Measurements from ENCODE around the gene AKAP6. TPM values are rescaled to one million over a fixed set of nuclear protein-coding genes. Genes with fewer than 3 reads are reported as not detected.
"Not testable (repeated sequence)": the region's sequence is repeated elsewhere in the genome, so short reads cannot be mapped to it uniquely, and the experiment has no call there.

AKAP6 gene
- total RNA-seq, 1 donor from 2014 or later = 0.29 TPM

DNA sequence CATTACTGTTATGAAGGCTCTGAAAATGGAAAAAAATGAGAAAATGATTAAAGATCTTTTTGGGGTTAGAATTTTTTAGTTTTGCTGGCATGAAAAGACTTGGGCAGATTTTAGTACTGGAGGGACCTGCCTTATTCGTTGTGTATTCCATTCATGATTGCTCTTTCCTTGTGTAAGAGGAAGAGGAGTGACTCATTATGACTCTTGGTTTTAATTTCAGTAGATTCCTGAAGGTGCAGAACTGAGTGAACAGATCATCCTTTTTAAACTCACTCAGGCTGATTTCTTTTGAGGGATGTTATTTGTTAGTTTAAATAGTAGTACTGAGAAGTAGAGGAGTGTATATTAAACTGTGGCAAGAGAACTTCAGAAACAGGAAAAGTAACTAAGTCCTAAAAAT is 41.6 kb downstream of the AKAP6 start:
- peak; percentile 18 for DNase-seq (ENCODE audit: extremely low read depth, low read depth, low spot score)

- DNase-seq (ENCODE audit: extremely low read depth, low read depth, low spot score) = no peak
Observed at GRCh38 chr14:32372154-32372553, 43.1 kb downstream of the AKAP6 start.

- not testable (repeated sequence) for DNase-seq (ENCODE audit: extremely low read depth, low read depth, low spot score)
Observed at GRCh38 chr14:32373174-32373573, 44.1 kb downstream of the AKAP6 start.

DNA sequence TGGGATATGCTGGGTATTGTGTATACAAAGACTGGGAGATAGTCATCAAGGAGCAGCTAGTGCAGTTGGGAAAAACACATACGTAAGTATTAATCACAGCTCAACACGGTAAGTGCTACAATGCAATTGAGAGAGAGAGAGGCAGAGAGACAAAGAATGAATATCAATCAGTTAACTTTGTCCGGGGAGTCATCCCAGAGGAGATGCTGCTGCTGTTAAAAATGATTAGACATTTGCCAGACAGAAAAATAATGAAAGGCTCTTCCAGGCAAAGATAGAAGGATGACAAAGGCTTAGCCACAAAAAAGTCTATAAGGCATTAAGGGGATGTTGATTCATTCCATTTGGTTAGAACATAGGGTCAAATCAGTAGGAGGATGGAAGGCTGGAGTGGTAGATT is 45.1 kb downstream of the AKAP6 start:
- DNase-seq (ENCODE audit: extremely low read depth, low read depth, low spot score) = no peak

GRCh38 chr14:32375663-32376062 is 46.6 kb downstream of the AKAP6 start:
- DNase-seq (ENCODE audit: extremely low read depth, low read depth, low spot score) = no peak

DNA sequence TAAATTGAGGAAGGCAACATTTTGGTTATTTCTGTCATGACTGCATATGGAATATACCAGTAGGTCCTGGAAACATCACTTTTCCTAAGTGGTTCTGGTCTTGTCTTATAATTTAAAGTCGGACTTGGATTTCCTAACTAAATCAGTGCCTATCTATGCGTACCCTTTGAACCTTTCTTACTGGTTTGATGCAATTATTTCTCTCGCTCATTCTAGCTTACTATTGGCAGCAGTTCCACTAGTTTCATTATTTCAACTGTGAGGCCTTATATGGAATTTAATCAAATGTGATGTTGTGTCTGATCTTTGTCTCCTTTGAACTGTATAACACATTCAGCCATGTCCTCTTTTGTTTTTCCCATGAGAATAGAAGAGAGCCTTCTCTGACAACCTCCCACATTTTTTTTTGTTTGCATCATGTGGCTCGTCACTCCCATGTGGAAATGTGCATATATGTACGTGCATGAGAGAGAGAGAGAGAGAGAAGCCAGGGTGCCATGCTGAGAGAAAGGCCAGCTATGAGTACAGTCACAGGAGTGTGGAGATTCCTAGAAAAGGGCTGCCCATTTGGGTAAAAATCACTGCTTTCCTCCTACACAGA is 48.0 kb downstream of the AKAP6 start:
- no peak for DNase-seq (ENCODE audit: extremely low read depth, low read depth, low spot score)

- no peak for DNase-seq (ENCODE audit: extremely low read depth, low read depth, low spot score)
Observed at GRCh38 chr14:32378284-32378683, 49.2 kb downstream of the AKAP6 start.

GRCh38 chr14:32379447-32379846 is 50.3 kb downstream of the AKAP6 start:
- DNase-seq (ENCODE audit: extremely low read depth, low read depth, low spot score) = no peak

- no peak for DNase-seq (ENCODE audit: extremely low read depth, low read depth, low spot score)
Observed at GRCh38 chr14:32381869-32382268, 52.8 kb downstream of the AKAP6 start.

- no peak for DNase-seq (ENCODE audit: extremely low read depth, low read depth, low spot score)
Observed at GRCh38 chr14:32382704-32383103, 53.6 kb downstream of the AKAP6 start.

DNA sequence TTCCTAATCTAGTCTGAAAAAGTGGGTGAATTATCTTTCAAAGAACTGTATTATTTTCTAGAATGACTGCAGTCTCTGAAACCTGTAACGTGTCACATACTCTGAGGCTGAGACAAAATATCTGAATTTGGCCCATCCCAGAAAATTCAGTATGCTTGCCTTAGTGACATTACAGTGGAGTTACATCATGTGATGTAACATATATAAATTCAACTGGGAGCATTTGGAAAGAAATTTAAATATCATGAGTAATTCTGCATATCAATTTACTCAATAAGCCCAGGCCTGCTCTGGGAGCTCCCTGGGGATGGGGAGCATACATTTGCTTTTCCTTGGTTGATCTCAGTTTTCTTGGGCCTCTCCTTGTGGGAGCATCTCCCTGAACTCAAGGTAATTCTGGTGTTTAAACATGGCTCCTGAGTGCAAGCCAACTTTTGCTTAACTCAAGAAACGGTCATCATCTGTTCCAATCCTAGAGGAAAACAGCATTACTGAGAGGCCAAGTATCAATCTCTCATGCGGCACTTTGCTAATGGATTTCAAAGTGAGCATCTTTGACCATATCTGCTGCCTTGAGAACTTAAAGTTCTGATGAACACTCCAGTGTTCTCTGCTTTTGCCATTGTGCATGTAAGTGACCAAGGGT is 54.4 kb downstream of the AKAP6 start:
- no peak for DNase-seq (ENCODE audit: extremely low read depth, low read depth, low spot score)

DNA sequence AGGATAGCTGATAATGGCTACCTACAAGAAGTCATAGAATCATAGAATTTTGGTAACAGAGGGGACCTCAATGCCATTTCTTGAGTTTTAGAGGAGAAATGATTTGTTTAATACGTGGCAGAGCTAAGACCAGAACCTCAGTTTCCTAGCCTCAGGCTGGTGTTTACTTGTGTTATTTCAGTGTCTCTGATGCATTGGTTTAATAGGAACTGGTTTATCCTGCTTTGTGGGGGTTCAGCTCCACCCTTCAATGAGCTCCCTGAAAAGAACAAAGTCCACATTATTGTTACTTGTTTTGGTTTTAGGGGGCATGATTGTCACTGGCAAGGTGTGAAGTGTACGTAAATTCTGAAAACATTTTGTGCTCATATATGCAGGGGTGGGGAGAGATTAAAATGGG is 55.4 kb downstream of the AKAP6 start:
- DNase-seq (ENCODE audit: extremely low read depth, low read depth, low spot score) = no peak

GRCh38 chr14:32387295-32387694 is 58.2 kb downstream of the AKAP6 start:
- DNase-seq (ENCODE audit: extremely low read depth, low read depth, low spot score) = not testable (repeated sequence)

DNA sequence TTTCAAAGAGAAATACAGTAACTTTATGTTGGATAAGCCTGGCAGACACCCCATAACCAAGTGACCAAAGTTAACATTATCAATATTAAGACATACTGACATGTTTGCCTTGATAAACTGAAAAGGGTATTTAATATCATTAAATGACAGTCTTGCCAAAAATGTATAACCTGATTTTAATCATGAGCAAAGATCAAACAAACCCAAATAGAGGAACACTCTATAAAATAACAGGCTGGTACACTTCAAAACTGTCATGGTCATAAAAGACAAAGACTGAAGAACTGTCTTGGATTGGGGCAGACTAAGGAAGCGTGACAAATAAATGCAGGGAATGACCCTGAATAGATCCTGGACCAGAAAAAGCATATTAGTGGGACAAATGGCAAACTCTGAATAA is 64.0 kb downstream of the AKAP6 start:
- DNase-seq (ENCODE audit: extremely low read depth, low read depth, low spot score) = no peak

DNA sequence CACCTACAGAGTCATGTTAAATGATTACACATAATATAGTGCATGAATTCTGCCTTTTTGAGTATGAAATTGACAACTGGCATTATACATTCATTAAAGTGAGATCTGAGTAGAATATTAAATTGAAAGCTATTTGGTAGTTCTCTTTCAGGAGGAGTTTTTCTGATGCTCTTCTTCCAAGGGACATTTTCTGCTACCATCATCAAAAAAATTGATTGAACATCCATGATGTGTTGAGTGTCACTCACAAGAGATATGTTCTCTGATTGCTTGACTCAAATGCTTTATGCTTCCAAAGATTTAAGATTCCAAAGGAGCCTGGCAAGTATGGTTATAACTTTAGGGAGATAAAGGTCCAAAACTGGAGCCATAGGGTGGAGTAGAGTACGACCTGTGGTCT is 64.9 kb downstream of the AKAP6 start:
- DNase-seq (ENCODE audit: extremely low read depth, low read depth, low spot score) = no peak

DNA sequence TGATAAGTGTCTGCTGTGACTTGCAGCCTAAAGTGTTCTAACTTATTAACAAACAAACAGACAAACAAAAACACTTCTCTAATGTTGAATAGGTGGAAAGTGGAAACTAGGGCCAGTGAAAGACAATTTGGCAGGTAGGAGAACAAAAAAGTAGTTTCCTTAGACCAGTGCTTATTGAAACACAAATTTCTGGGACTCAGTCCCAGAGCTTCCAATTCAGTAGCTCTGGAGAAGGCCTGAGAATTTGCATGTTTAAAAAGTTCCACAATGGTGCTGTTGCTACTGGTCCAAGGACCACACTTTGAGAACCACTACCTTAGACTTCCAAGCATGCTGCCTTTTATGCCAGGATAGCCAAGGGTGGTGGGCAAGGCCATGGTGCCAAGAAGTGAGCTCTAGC is 67.8 kb downstream of the AKAP6 start:
- DNase-seq (ENCODE audit: extremely low read depth, low read depth, low spot score) = no peak

DNA sequence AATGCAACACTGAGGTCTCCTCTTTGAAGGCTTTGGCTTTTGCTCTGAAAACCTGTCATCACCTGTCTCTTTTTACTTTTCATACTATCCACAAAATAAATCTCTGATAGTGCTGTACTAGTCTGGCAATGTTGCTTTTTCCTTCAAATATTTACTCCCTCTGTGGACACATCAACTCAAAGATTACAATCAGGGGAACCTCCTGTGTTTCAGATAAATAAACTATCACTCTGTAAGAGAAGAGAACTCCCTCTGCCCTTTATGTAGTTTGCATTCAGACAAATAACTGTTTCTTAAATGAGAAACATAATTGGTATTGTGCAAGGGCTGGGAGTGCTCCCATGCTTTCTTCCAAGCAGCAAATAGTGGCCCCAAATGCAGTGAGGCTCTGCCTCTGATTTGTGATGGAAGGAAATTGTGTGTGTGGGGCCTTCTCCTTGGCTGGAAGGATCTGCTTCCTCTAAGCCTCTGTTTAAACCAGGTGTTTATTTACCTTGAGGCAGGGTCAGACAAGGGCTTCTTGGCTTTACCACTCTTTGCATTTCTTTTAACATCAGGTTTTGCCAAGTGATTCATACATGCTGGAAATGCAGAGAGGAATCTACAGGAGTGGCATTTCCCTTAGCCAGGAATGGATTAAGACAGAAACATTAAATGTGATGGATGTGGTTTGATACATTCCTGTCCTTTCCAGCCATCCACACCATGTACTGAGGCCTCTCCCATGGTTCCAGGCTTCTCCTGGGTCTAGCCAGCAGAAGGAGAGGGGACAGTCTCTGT is 69.0 kb downstream of the AKAP6 start:
- DNase-seq (ENCODE audit: extremely low read depth, low read depth, low spot score) = no peak

DNA sequence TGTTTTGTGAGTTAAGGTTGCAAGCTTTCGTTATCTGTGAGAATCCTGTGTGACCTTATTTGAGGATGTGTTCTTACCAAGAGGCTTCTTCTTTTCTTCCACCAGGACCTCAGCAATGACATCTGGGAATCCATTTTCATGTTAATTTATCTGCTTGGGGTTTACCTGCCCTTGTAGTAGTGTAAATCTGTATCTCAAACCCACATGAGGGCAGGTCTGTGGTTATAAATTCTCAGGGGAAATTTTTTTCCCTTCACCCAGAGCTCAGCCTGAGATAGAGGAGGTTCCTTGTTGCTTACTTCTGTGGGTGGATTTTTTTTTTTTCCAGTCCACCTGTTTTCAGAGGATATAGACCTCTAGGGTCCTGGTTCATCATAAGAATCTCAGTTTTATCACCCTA is 70.8 kb downstream of the AKAP6 start:
- DNase-seq (ENCODE audit: extremely low read depth, low read depth, low spot score) = no peak

GRCh38 chr14:32400480-32400879 is 71.4 kb downstream of the AKAP6 start:
- no peak for DNase-seq (ENCODE audit: extremely low read depth, low read depth, low spot score)

- no peak for DNase-seq (ENCODE audit: extremely low read depth, low read depth, low spot score)
Observed at GRCh38 chr14:32403021-32403420, 73.9 kb downstream of the AKAP6 start.

GRCh38 chr14:32403688-32404087 is 74.6 kb downstream of the AKAP6 start:
- DNase-seq (ENCODE audit: extremely low read depth, low read depth, low spot score) = no peak

All from glomerular endothelial cell (primary cell).